ENCODE results near the gene RBM23.

- no peak for TF ChIP-seq CTCF (IDR thresholded peaks at IDR 0.05)
- no peak for TF ChIP-seq EP300 (IDR thresholded peaks at IDR 0.05)
Measured at GRCh38 chr14:22907429-22907828, 11.5 kb downstream of the RBM23 start.
